Adrenal gland (tissue), 12 donors: ENCODE data around the gene C1orf105. TPM values are rescaled to one million over a fixed set of nuclear protein-coding genes. Genes with fewer than 3 reads are reported as not detected.

ENCODE experiments used
- DNase-seq, 7 donors: peaks; one replicate each; pipeline ENCODE4 v3.0.0-alpha.2; 2019 to 2020
- H3K27ac ChIP-seq, 5 donors: fragments of 200-600 bp; sonication (generic) in 4 of 5; 1 replicate in 3 of 5; 2 replicates in 2 of 5; pipeline versions ENCODE4 v1.5.1 to v1.8.0; 2016 to 2020; ENCODE audit warnings: mild to moderate bottlenecking in 1 of 5
- H3K27me3 ChIP-seq: fragments of 200-600 bp; 2 replicates; pipeline ENCODE4 v1.8.0; 2021
- H3K36me3 ChIP-seq, 2 donors: fragments of 200-600 bp; replicated peaks in 1 of 2; 1 replicate in 1 of 2; 2 replicates in 1 of 2; pipeline versions ENCODE4 v1.5.1 to v1.8.0; 2018 to 2022
- H3K4me1 ChIP-seq, 2 donors: fragments of 200-600 bp; replicated peaks in 1 of 2; 1 replicate in 1 of 2; 2 replicates in 1 of 2; pipeline versions ENCODE4 v1.5.1 to v1.8.0; 2018 to 2021
- H3K4me3 ChIP-seq, 4 donors: fragments of 200-600 bp; sonication (generic) in 3 of 4; one replicate each; pipeline ENCODE4 v1.5.1; 2016 to 2018
- H3K9me3 ChIP-seq, 3 donors: fragments of 200-600 bp; sonication (generic) in 1 of 3; replicated peaks in 1 of 3; 1 replicate in 2 of 3; 2 replicates in 1 of 3; pipeline versions ENCODE4 v1.5.1 to v1.8.0; 2016 to 2021
- CTCF ChIP-seq, 6 experiments: fragments of 450-650 bp in 4 of 6; fragments of 200-600 bp in 2 of 6; sonication (generic) in 1 of 6; IDR thresholded peaks; 1 replicate in 5 of 6; 2 replicates in 1 of 6; pipeline versions ENCODE4 v1.5.1 to v1.8.0; 2016 to 2021; ENCODE audit warnings: antibody characterized with exemption in 6 of 6, mild to moderate bottlenecking in 2 of 6, moderate library complexity in 1 of 6
- POLR2A ChIP-seq, 2 donors: fragments of 450-650 bp; IDR thresholded peaks; one replicate each; pipeline ENCODE4 v1.6.1; 2017; ENCODE audit warnings: antibody characterized with exemption in 2 of 2, mild to moderate bottlenecking in 2 of 2, moderate library complexity in 1 of 2
- WGBS, 4 donors: extraction: QIAGEN DNeasy Blood & Tissue Kit in 2 of 4; methylation state at CpG; one replicate each; pipeline versions ENCODE4 v1.1.5 to v1.1.7; 2013 to 2017; 5-methylcytosine and 5-hydroxymethylcytosine counted together
- intact Hi-C, 2 donors: fragments of 100-400 bp; cut with DNase I; formaldehyde crosslinking; loops; one replicate each; pipeline versions ENCODE4 v1.14.1 to v1.15.0; 2022 to 2023
- polyA plus RNA-seq, 3 donors: library from polyadenylated mRNA; stranded (reverse); fragments of 200-250 nt in 2 of 3; fragments of 350-450 nt in 1 of 3; fragmentation: Illumina TruSeq in 1 of 3; extraction: RNeasy Lipid Tissue Mini Kit (QIAGEN cat#74804) in 1 of 3; gene quantifications; one replicate each; pipeline ENCODE4 v1.2.3, GENCODE V29; 2013 to 2014
- total RNA-seq, 9 donors: library from RNA; depleted of rRNA in 4 of 9; stranded (reverse); fragments of >200 nt in 4 of 9; fragments of 120-200 nt in 1 of 9; fragmentation: NEBNext Ultra II Directional in 1 of 9; extraction: Animal tissue kit (Norgen Biotek cat#: 25700) in 1 of 9; gene quantifications; one replicate each; pipeline versions ENCODE4 v1.1.0 to v1.2.4, GENCODE V29; 2013 to 2023
- donor health status: healthy with polysubstance abuse.
- donor health status: Bipolar disorder and iron deficiency.
- donor health status: DM: yes; HTN: yes; CAD: no.
- donor health status: DM: no; HTN: no; CAD: no.
- donor health status: DM: no; HTN: no; CAD: no.
- donor health status: DM: yes; HTN: yes; CAD: no.

C1orf105 gene
- total and polyA plus RNA-seq, 12 donors = 0.37 to 0.80 (median 0.39) TPM; not detected in 9

GRCh38 chr1:172473302-172473701 is 52.8 kb downstream of the C1orf105 start:
- Histone ChIP-seq H3K9me3 (no peaks in the 10 kb centered on the region), H3K4me1 (peaks cover 0 to 6% of the 10 kb centered on the region in 2 donors), H3K4me3 (no peak overlapping the region), H3K36me3 (no peaks in the 10 kb centered on the region), H3K27me3 (no peaks in the 10 kb centered on the region), H3K27ac (no peak overlapping the region)
- DNase-seq = no peak
- TF ChIP-seq CTCF (IDR thresholded peaks at IDR 0.05) = no peak
- TF ChIP-seq POLR2A (IDR thresholded peaks at IDR 0.05) = no peak
- intact Hi-C loops = no loop called here
- 44 to 58% (median 52%) methylated on average over 3 of the region's 3 CpGs for WGBS, 4 donors

- DNase-seq = no peak
- H3K27me3 ChIP-seq = no peaks in the 10 kb centered on the region
- H3K4me3 ChIP-seq = no peak overlapping the region
- H3K36me3 ChIP-seq = no peaks in the 10 kb centered on the region
- intact Hi-C loops = no loop called here
- no peaks in the 10 kb centered on the region for H3K9me3 ChIP-seq
- no peak for TF ChIP-seq CTCF (IDR thresholded peaks at IDR 0.05)
- no peak for TF ChIP-seq POLR2A (IDR thresholded peaks at IDR 0.05)
- H3K4me1 ChIP-seq = peaks cover 0 to 6% of the 10 kb centered on the region in 2 donors
- no peak overlapping the region for H3K27ac ChIP-seq
Measured at GRCh38 chr1:172473842-172474241, 53.4 kb downstream of the C1orf105 start.

GRCh38 chr1:172476218-172476811 is 55.8 kb downstream of the C1orf105 start:
- no peak overlapping the region for H3K4me3 ChIP-seq
- no peak for DNase-seq
- H3K9me3 ChIP-seq = no peaks in the 10 kb centered on the region
- WGBS, 4 donors = 78 to 91% (median 86%) methylated on average over 4 of the region's 4 CpGs
- H3K4me1 ChIP-seq = peaks cover 0 to 6% of the 10 kb centered on the region in 2 donors
- intact Hi-C loops = no loop called here
- TF ChIP-seq POLR2A (IDR thresholded peaks at IDR 0.05) = no peak
- no peak for TF ChIP-seq CTCF (IDR thresholded peaks at IDR 0.05)
- no peaks in the 10 kb centered on the region for H3K27me3 ChIP-seq
- no peaks in the 10 kb centered on the region for H3K36me3 ChIP-seq
- no peak overlapping the region for H3K27ac ChIP-seq

GRCh38 chr1:172477216-172477615 is 56.7 kb downstream of the C1orf105 start:
- Histone ChIP-seq H3K9me3 (no peaks in the 10 kb centered on the region), H3K4me1 (peaks cover 0 to 6% of the 10 kb centered on the region in 2 donors), H3K27ac (no peak overlapping the region), H3K4me3 (no peak overlapping the region), H3K27me3 (no peaks in the 10 kb centered on the region), H3K36me3 (no peaks in the 10 kb centered on the region)
- 81 to 93% (median 90%) methylated on average over 2 of the region's 2 CpGs for whole genome bisulfite sequencing, 4 donors
- no peak for TF ChIP-seq POLR2A (IDR thresholded peaks at IDR 0.05)
- no peak for TF ChIP-seq CTCF (IDR thresholded peaks at IDR 0.05)
- DNase-seq = no peak
- intact Hi-C loops = no loop called here
